Left lung (tissue), 10 donors: ENCODE measurements around the gene NME1. TPM values are rescaled to one million over a fixed set of nuclear protein-coding genes. Genes with fewer than 3 reads are reported as not detected.

Source experiments
- ATAC-seq: fragments of 200-7000 bp; cut with Tn5 transposase; one replicate; pipeline ENCODE4 v1.9.1; 2020; ENCODE audit warnings: moderate library complexity
- DNase-seq, 4 donors: peaks; one replicate each; pipeline ENCODE4 v3.0.0-alpha.2; 2013 to 2020
- H3K27ac ChIP-seq, 2 donors: fragments of 200-600 bp; sonication (generic) in 1 of 2; one replicate each; pipeline versions ENCODE4 v1.5.0 to v1.8.0; 2020 to 2021
- H3K27me3 ChIP-seq, 2 donors: fragments of 200-600 bp; sonication (generic) in 1 of 2; one replicate each; pipeline versions ENCODE4 v1.5.0 to v1.8.0; 2020 to 2021
- H3K36me3 ChIP-seq, 2 donors: fragments of 200-600 bp; sonication (generic) in 1 of 2; one replicate each; pipeline versions ENCODE4 v1.5.0 to v1.8.0; 2020 to 2021
- H3K4me1 ChIP-seq, 2 donors: fragments of 200-600 bp; one replicate each; pipeline ENCODE4 v1.8.0; 2021
- H3K4me3 ChIP-seq, 2 donors: fragments of 200-600 bp; sonication (generic) in 1 of 2; one replicate each; pipeline versions ENCODE4 v1.5.0 to v1.8.0; 2020 to 2021; ENCODE audit warnings: mild to moderate bottlenecking in 1 of 2
- H3K9me3 ChIP-seq, 2 donors: fragments of 200-600 bp; sonication (generic) in 1 of 2; one replicate each; pipeline versions ENCODE4 v1.5.0 to v1.8.0; 2020 to 2021
- intact Hi-C, 2 donors: fragments of 100-400 bp; cut with DNase I; formaldehyde crosslinking; loops; one replicate each; pipeline versions ENCODE4 v1.11.2 to v1.14.2; 2022
- polyA plus RNA-seq, 6 donors: library from polyadenylated mRNA; unstranded; fragments of 120-200 nt; gene quantifications; one replicate each; pipeline ENCODE4 v1.2.1, GENCODE V29; 2013; ENCODE audit not compliant: insufficient read length in 6 of 6
- total RNA-seq, 2 donors: library from RNA; stranded (reverse); fragmentation: NEBNext Ultra II Directional; extraction: Animal tissue kit (Norgen Biotek cat#: 25700); gene quantifications; one replicate each; pipeline ENCODE4 v1.2.1, GENCODE V29; 2021
- TF ChIP-seq, protein P1 (sequence below), 2 donors: fragments of 200-600 bp; sonication (generic) in 1 of 2; IDR thresholded peaks; one replicate each; pipeline versions ENCODE4 v1.5.0 to v1.8.0; 2021; ENCODE audit warnings: antibody characterized with exemption in 2 of 2
- donor health status: DM: no; HTN: yes; CAD: no.
- donor health status: DM: no; HTN: no; CAD: no.

NME1 gene
- total and polyA plus RNA-seq, 8 donors, result 47.7 to 131 (median 59.1) TPM

DNA sequence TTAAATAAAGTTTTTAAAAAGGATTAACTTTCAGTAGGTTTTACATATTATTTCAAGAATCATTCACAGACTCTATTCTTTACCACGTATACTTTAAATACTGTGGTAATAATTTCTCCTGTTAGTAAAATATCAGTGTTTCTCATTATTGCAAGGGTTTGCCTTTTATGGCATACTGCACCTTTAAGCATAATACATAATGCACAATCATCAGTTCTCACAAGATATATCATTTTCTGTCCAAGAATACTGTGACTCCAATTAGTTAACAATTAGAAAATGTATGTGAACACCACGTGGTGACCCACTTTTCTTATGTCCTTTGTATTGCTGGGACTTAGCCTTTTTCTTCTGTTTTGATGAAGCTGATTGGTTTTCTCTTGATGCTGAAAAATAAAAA is 38.5 kb downstream of the NME1 start:
- Histone ChIP-seq H3K4me1 (no peaks in the 10 kb centered on the region), H3K36me3 (peaks cover 5 to 90% of the 10 kb centered on the region in 2 donors), H3K27me3 (no peaks in the 10 kb centered on the region), H3K27ac (no peak overlapping the region), H3K9me3 (no peaks in the 10 kb centered on the region), H3K4me3 (no peak overlapping the region)
- intact Hi-C loops, result loop anchor here in 1 of 2 donors (10.0 kb wide), 1 partner anchor 63 kb away; no protein-coding TSS in a partner anchor
- TF ChIP-seq, protein P1, sequence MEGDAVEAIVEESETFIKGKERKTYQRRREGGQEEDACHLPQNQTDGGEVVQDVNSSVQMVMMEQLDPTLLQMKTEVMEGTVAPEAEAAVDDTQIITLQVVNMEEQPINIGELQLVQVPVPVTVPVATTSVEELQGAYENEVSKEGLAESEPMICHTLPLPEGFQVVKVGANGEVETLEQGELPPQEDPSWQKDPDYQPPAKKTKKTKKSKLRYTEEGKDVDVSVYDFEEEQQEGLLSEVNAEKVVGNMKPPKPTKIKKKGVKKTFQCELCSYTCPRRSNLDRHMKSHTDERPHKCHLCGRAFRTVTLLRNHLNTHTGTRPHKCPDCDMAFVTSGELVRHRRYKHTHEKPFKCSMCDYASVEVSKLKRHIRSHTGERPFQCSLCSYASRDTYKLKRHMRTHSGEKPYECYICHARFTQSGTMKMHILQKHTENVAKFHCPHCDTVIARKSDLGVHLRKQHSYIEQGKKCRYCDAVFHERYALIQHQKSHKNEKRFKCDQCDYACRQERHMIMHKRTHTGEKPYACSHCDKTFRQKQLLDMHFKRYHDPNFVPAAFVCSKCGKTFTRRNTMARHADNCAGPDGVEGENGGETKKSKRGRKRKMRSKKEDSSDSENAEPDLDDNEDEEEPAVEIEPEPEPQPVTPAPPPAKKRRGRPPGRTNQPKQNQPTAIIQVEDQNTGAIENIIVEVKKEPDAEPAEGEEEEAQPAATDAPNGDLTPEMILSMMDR (IDR thresholded peaks at IDR 0.05), result no peak
- no peak for DNase-seq
- no peak for ATAC-seq

GRCh38 chr17:51197754-51198153 is 44.4 kb downstream of the NME1 start:
- intact Hi-C loops, result loop anchor here in 1 of 2 donors (10.0 kb wide), 1 partner anchor 57 kb away; no protein-coding TSS in a partner anchor

GRCh38 chr17:51200295-51200694 is 46.9 kb downstream of the NME1 start:
- TF ChIP-seq, protein P1 (IDR thresholded peaks at IDR 0.05), result no peak
- Histone ChIP-seq H3K4me3 (no peak overlapping the region), H3K27ac (no peak overlapping the region), H3K36me3 (peaks cover 0 to 97% of the 10 kb centered on the region in 2 donors), H3K4me1 (peaks cover 0 to 2% of the 10 kb centered on the region in 2 donors), H3K27me3 (no peaks in the 10 kb centered on the region), H3K9me3 (no peaks in the 10 kb centered on the region)
- DNase-seq, result no peak
- intact Hi-C loops, result no loop called here
- no peak for ATAC-seq

More at GRCh38 chr17:51197754-51198153, 44.4 kb downstream of the NME1 start:
- peaks cover 1 to 97% of the 10 kb centered on the region in 2 donors for H3K36me3 ChIP-seq
- H3K27ac ChIP-seq, result no peak overlapping the region
- no peak overlapping the region for H3K4me3 ChIP-seq
- no peaks in the 10 kb centered on the region for H3K27me3 ChIP-seq
- no peak for DNase-seq
- no peak for ATAC-seq
- peaks cover 0 to 2% of the 10 kb centered on the region in 2 donors for H3K4me1 ChIP-seq
- H3K9me3 ChIP-seq, result no peaks in the 10 kb centered on the region
- TF ChIP-seq, protein P1 (IDR thresholded peaks at IDR 0.05), result no peak

DNA sequence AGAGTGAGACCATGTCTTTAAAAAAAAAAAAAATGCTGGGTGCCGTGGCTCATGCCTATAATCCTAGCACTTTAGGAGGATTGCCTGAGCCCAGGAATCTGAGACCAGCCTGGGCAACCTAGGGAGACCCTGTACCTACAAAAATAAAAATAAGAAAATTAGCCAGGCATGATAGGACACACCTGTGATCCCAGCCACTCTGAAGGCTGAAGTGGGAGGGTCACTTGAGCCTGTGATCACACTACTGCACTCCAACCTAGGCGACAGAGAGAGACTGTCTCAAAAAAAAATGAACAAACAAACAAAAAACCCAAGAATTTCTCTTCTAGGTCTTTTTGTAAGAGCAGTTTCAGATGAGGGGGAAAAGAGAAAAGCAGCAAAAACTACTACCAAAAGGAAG is 47.5 kb downstream of the NME1 start:
- Histone ChIP-seq H3K4me1 (peaks cover 0 to 2% of the 10 kb centered on the region in 2 donors), H3K4me3 (no peak overlapping the region), H3K36me3 (peaks cover 0 to 99% of the 10 kb centered on the region in 2 donors), H3K9me3 (no peaks in the 10 kb centered on the region), H3K27me3 (no peaks in the 10 kb centered on the region), H3K27ac (peak overlapping the region in 1 of 2 donors; percentile 28)
- TF ChIP-seq, protein P1 (IDR thresholded peaks at IDR 0.05), result no peak
- DNase-seq, result no peak
- intact Hi-C loops, result no loop called here
- no peak for ATAC-seq

DNA sequence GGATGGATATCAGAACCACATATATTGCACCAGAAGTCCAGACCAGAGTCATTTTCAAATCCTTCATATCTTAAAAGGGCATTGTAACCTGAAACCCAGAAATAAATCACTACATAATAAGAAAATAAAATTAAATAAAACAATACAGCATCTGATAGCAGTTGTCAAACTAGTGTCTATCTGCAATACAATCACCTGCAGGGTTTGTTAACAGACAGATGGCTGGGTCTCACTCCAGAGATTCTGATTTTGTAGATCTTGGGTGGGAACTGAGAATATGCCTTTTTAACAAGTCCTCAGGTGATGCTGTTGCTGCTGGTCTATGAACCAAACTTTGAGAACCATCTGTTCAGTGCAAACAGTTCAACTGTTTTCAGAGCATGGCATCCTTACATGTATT is 50.5 kb downstream of the NME1 start:
- TF ChIP-seq, protein P1 (IDR thresholded peaks at IDR 0.05), result no peak
- intact Hi-C loops, result no loop called here
- H3K4me1 ChIP-seq, result peaks cover 0 to 2% of the 10 kb centered on the region in 2 donors
- DNase-seq (no peak), ATAC-seq (no peak)
- no peak overlapping the region for H3K4me3 ChIP-seq
- H3K36me3 ChIP-seq, result peaks cover 5 to 98% of the 10 kb centered on the region in 2 donors
- H3K27ac ChIP-seq, result no peak overlapping the region
- H3K9me3 ChIP-seq, result no peaks in the 10 kb centered on the region
- H3K27me3 ChIP-seq, result no peaks in the 10 kb centered on the region

Other genes with a start within 250 kb of the NME1 start
- gene SPAG9, start 32.7 kb upstream of the NME1 start, total RNA-seq, result 100 to 1,000 TPM; 105 to 116 TPM
- 100 to 1,000 TPM; 110 to 147 (median 120) TPM for gene SPAG9, start 32.7 kb upstream of the NME1 start, polyA plus RNA-seq
- gene NME2, start 12.9 kb downstream of the NME1 start, total RNA-seq, result 100 to 1,000 TPM; 451 to 546 TPM
- 100 to 1,000 TPM; 247 to 326 (median 289) TPM for gene NME2, start 12.9 kb downstream of the NME1 start, polyA plus RNA-seq
- 10 to 100 TPM; 10.0 to 11.8 TPM for gene MBTD1, start 106.5 kb downstream of the NME1 start, total RNA-seq
- 10 to 100 TPM; 49.2 to 64.9 (median 52.9) TPM for gene MBTD1, start 106.5 kb downstream of the NME1 start, polyA plus RNA-seq
- 10 to 100 TPM; 21.1 to 31.0 TPM for gene UTP18, start 107.0 kb downstream of the NME1 start, total RNA-seq
- 10 to 100 TPM; 36.8 to 52.9 (median 41.4) TPM for gene UTP18, start 107.0 kb downstream of the NME1 start, polyA plus RNA-seq